22Rv1 (cell line): ENCODE results near the gene TMEM129.

Experiments
- H3K27ac ChIP-seq: fragments of 450-650 bp; 2 replicates; pipeline ENCODE4 v1.5.1; 2017
- ZFX ChIP-seq: fragments of 450-650 bp; IDR thresholded peaks from 2 replicates; pipeline ENCODE4 v1.6.1; 2017; ENCODE audit warnings: antibody characterized with exemption, borderline replicate concordance
- TF ChIP-seq, protein P1 (sequence below): fragments of 450-650 bp; IDR thresholded peaks from 2 replicates; pipeline ENCODE4 v1.5.1; 2017; ENCODE audit warnings: mild to moderate bottlenecking

The TMEM129 gene

DNA sequence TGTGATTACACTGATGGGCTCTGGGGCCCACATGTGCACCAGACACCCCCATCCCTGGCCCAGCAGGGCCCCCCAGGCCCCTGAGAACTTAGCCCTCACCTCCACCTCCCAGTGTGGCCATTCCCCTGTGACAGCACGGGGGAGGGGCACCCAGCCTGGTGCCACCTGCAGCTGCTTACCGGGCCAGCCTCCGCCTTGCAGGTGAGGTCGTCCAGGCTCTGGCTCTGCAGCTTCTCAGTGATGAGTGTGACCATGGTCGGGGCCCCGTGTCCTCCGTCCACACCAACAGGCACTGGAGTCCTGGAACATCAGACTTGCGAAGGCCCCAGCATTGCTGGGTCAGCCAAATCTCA lies 52.7 kb downstream of the TMEM129 start:
- TF ChIP-seq, protein P1, sequence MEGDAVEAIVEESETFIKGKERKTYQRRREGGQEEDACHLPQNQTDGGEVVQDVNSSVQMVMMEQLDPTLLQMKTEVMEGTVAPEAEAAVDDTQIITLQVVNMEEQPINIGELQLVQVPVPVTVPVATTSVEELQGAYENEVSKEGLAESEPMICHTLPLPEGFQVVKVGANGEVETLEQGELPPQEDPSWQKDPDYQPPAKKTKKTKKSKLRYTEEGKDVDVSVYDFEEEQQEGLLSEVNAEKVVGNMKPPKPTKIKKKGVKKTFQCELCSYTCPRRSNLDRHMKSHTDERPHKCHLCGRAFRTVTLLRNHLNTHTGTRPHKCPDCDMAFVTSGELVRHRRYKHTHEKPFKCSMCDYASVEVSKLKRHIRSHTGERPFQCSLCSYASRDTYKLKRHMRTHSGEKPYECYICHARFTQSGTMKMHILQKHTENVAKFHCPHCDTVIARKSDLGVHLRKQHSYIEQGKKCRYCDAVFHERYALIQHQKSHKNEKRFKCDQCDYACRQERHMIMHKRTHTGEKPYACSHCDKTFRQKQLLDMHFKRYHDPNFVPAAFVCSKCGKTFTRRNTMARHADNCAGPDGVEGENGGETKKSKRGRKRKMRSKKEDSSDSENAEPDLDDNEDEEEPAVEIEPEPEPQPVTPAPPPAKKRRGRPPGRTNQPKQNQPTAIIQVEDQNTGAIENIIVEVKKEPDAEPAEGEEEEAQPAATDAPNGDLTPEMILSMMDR: no peak
- no peak for TF ChIP-seq ZFX
- no peak overlapping the region for H3K27ac ChIP-seq

- no peak for TF ChIP-seq ZFX
- TF ChIP-seq, protein P1: no peak
- H3K27ac ChIP-seq: no peak overlapping the region
Observed at GRCh38 chr4:1667273-1667672, 53.9 kb downstream of the TMEM129 start.

DNA sequence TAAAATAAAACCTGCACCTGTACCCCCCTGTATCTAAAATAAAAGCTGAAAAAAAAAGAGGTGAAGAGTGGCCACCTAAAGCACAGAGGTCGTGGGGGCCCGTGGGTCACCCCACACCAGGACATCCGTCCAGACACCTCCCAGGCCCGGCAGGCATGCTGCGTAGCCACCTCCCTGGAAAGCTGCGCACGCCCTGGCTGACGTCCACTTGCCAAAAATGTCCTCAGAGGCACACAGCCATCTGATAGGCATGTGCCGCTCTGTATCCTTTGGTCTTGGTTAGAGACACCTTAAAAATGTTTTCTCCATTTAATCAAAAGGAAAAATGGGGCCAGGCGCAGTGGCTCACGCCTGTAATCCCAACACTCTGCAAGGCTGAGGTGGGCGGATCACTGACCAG lies 54.7 kb downstream of the TMEM129 start:
- TF ChIP-seq ZFX: no peak
- TF ChIP-seq, protein P1: no peak
- no peak overlapping the region for H3K27ac ChIP-seq
